ENCODE measurements around the gene CHD1.
"Not testable (repeated sequence)": the region's sequence is repeated elsewhere in the genome, so short reads cannot be mapped to it uniquely, and the experiment has no call there.

CHD1 gene

DNA sequence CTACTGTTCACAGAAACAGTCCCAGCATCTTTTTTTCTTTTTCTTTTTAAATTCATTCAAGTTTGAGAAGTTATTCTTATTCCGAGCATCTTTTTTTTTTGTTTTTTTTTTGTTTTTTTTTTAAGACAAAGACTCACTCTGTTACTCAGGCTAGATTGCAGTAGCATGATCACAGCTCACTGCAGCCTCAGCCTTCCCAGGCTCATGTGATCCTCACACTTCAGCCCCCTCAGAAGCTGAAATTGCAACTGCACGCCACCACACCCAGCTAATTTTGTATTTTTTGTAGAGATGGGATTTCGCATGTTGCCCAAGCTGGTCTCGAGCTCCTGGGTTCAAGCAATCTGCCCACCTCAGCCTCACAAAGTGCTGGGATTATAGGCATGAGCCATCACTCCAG lies 36.4 kb upstream of the CHD1 start:
- TF ChIP-seq, protein P1, sequence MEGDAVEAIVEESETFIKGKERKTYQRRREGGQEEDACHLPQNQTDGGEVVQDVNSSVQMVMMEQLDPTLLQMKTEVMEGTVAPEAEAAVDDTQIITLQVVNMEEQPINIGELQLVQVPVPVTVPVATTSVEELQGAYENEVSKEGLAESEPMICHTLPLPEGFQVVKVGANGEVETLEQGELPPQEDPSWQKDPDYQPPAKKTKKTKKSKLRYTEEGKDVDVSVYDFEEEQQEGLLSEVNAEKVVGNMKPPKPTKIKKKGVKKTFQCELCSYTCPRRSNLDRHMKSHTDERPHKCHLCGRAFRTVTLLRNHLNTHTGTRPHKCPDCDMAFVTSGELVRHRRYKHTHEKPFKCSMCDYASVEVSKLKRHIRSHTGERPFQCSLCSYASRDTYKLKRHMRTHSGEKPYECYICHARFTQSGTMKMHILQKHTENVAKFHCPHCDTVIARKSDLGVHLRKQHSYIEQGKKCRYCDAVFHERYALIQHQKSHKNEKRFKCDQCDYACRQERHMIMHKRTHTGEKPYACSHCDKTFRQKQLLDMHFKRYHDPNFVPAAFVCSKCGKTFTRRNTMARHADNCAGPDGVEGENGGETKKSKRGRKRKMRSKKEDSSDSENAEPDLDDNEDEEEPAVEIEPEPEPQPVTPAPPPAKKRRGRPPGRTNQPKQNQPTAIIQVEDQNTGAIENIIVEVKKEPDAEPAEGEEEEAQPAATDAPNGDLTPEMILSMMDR (IDR thresholded peaks at IDR 0.05; ENCODE audit: extremely low read depth, missing control alignments) = no peak
- DNase-seq (ENCODE audit: low spot score) = no peak

- no peak for DNase-seq (ENCODE audit: low spot score)
- TF ChIP-seq, protein P1 (IDR thresholded peaks at IDR 0.05; ENCODE audit: extremely low read depth, missing control alignments) = no peak
These were observed 35.8 kb upstream of the CHD1 start for GRCh38 chr5:98964621-98965020.

DNA sequence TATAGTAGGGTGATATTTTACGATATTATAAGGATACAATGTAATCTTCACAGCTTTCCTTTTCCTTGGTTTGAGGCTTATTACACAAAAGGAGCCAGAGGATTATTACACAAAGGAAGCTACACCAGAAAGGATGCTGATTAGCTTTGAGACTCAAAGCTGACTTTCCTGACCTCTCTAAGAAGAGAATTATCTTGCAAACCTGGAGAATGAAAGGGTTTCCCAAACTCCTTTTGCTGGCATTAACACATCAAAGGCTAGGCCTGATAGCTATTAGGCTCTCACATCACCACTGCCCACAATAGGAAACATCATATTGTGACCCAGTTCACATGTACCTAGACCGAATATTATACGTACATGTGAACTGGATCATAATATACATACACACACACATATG lies 34.2 kb upstream of the CHD1 start:
- no peak for DNase-seq (ENCODE audit: low spot score)
- TF ChIP-seq, protein P1 (IDR thresholded peaks at IDR 0.05; ENCODE audit: extremely low read depth, missing control alignments) = no peak

GRCh38 chr5:98962587-98962986 lies 33.8 kb upstream of the CHD1 start:
- DNase-seq (ENCODE audit: low spot score) = no peak
- TF ChIP-seq, protein P1 (IDR thresholded peaks at IDR 0.05; ENCODE audit: extremely low read depth, missing control alignments) = no peak

DNA sequence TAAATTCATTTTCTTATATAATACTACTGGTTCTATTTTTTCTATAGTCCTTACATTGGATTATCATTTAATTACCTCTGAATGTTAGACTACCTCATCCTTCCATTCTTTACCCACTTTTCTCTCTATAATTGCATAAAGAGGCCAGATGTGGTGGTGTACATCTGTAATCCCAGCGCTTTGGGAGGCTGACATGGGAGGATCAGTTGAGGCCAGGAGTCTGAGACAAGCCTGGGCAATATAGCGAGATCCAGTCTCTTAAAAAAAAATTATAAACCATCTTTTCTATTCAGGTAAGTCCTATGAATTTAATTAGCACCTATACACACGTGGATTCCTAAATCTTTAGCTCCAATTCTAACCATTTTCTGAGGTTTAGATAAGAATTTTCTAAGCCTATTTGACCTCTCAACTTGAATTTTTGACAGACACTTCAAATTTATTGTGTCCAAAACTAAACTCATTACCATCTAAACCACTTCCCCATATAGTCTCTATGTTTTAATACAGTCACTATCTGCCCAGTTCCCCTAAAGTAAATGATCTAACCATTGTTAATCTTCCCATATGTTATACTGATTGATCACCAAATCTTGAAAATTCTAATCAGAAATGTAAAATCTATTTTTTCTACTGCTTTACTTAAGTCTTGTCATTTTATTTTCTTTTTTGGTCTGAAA lies 33.0 kb upstream of the CHD1 start:
- DNase-seq (ENCODE audit: low spot score) = no peak
- TF ChIP-seq, protein P1 (IDR thresholded peaks at IDR 0.05; ENCODE audit: extremely low read depth, missing control alignments) = no peak

- DNase-seq (ENCODE audit: low spot score) = no peak
- TF ChIP-seq, protein P1 (IDR thresholded peaks at IDR 0.05; ENCODE audit: extremely low read depth, missing control alignments) = no peak
These were observed 28.5 kb upstream of the CHD1 start for GRCh38 chr5:98957307-98957706.

DNA sequence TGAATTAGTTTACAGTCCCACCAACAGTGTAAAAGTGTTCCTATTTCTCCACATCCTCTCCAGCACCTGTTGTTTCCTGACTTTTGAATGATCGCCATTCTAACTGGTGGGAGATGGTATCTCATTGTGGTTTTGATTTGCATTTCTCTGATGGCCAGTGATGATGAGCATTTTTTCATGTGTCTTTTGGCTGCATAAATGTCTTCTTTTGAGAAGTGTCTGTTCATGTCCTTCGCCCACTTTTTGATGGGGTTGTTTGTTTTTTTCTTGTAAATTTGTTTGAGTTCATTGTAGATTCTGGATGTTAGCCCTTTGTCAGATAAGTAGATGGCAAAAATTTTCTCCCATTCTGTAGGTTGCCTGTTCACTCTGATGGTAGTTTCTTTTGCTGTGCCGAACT lies 27.1 kb upstream of the CHD1 start:
- DNase-seq (ENCODE audit: low spot score) = not testable (repeated sequence)

DNA sequence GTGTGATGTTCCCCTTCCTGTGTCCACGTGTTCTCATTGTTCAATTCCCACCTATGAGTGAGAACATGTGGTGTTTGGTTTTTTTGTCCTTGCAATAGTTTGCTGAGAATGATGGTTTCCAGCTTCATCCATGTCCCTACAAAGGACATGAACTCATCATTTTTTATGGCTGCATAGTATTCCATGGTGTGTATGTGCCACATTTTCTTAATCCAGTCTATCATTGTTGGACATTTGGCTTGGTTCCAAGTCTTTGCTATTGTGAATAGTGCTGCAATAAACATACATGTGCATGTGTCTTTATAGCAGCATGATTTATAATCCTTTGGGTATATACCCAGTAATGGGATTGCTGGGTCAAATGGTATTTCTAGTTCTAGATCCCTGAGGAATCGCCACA lies 26.7 kb upstream of the CHD1 start:
- not testable (repeated sequence) for DNase-seq (ENCODE audit: low spot score)

All from GM20000 (cell line).